Embryonic facial prominence (tissue), 1 donor: ENCODE data around the gene ZNF275.
"Not testable (repeated sequence)": the region's sequence is repeated elsewhere in the genome, so short reads cannot be mapped to it uniquely, and the experiment has no call there.

Experiments
- DNase-seq: peaks from one replicate; pipeline ENCODE4 v3.0.0-alpha.2; 2016; ENCODE audit errors: extremely low spot score

ZNF275 gene

DNA sequence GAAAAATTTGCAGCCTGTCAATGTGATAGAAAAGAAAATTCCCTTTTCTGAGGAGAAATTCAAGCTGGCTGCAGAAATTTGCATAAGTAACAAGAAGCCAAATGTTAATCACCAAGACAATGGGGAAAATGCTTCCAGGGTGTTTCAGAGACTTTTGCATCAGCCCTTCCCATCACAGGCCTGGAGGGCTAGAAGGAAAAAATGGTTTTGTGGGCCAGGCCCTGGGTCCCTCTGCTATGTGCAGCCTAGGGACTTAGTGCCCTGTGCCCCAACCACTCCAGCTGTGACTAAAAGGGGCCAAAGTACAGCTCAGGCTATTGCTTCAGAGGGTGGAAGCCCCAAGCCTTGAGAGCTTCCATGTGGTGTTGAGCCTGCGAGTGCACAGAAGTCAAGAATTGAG lies 23.9 kb downstream of the ZNF275 start:
- DNase-seq = no peak

DNA sequence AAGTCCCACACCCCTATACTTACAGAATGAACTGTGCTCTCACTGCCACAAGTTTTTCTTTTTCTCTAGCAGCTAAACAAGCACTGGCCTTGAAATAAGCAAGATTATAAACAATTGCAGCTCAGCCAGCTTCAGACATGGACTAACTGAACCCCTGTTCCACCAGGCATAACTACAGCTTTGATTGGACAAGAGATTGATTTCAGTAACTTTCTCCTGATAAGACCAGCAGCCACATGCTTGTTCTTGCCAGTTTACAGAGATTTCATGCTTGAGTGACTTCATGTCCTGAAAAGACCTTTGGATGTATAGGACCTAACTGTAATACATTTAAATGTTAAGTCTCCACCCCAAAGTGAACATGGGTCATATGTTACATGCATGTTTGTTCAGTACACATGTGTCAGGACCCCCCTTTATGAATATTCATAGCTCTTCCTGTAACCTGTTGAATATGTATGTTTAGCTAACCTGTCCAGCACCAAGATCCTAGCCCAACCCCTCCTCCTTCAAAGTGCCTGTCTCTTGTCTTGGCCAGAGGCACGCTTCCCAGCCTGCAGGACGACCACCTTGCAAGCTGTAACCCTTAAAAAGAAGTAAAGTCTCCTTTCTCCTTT lies 27.9 kb downstream of the ZNF275 start:
- DNase-seq = no peak

DNA sequence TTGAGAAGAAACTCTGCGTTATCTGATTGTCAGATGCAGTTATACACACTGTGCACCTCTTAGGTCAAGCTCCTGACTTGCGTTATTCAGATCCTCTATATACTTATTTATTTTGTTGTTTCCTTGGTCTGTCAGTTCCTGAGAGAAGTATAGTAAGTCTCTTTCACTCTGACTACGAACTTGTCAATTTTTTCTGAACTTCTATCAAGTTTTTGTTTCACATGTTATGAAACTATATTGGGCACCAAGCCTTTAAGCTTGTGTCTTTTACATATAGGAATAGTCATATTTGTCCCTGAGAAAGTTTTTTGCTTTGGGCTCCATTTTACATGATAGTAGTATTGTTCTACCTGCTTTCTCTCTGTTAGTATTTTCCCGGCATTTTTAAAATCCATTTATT lies 31.7 kb downstream of the ZNF275 start:
- no peak for DNase-seq

DNA sequence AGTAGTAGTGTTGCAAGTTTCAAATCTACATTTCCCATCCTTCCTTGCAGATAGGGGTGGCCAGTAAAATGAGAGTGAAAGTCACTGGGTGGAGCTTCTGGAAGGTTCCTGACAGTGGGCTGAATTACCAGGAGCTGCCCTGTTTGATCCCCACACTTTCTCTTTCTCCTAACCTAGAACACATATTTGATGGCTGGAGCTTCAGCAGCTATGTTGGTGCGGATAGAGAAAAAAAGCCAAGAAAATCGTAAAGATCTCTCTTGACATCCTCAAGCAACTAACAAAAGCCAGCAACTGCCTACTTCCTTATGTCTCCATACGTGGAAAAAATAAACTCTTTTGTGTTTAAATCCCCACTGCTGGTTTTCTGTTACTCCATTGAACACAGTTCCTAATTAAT lies 32.2 kb downstream of the ZNF275 start:
- no peak for DNase-seq

GRCh38 chrX:153366878-153367538 lies 33.1 kb downstream of the ZNF275 start:
- DNase-seq = no peak

DNA sequence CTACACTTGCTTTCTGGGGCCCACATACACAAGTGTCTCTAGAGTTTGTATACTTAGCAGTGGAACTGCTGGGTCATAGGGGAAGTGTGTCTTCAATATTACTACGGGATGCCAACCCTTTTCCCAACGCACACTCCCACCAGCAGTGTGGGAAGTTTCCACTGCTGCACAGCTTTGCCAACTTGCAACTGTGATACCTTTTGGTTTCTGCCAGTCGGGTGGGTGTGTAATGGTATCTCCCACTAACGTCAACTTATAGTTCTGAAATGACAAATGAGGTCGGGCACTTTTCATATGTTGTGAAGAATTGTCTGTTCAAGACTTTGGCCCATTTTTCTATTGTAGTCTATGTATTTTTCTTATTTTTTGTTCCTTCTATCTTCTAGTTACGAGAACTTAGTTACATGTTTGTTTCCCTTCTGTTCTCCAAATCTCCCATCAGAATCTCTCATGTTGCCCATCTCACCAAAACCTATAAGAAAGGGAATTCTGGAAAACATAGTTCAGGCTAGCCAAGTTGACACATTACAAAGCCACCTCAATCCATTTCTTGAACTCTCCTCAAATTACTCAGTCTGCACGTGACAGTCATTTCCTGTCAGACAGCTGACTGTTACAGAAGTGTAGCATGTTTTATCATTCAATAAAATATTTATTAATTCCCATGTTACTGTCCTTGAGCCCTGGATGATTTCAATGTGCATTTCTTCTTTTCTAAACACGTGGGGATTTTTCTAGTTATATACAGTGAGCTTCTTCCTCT lies 36.5 kb downstream of the ZNF275 start:
- no peak for DNase-seq

GRCh38 chrX:153371256-153371655 lies 37.3 kb downstream of the ZNF275 start:
- no peak for DNase-seq

- no peak for DNase-seq
These were observed 39.0 kb downstream of the ZNF275 start for GRCh38 chrX:153372949-153373348.

DNA sequence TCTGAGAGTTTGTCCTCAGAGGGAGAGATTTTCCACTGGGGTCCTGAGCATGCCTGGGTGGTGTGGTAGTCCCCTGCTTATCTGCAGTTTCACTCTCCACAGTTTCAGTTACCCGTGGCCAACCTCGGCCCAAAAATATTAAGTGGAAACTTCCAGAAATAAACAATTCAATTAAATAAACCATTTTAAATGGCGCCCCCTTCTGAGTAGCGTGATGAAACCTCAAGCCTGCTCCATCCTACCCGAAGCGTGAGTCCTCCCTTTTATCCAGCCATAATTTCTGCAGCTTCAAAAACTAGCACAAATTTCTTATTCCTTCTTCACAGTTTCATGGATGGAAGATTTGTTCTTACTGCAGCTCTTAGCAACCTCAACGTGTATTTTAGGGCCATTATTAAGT lies 40.5 kb downstream of the ZNF275 start:
- no peak for DNase-seq

- DNase-seq = no peak
These were observed 41.6 kb downstream of the ZNF275 start for GRCh38 chrX:153375571-153375970.

- no peak for DNase-seq
These were observed 43.8 kb downstream of the ZNF275 start for GRCh38 chrX:153377727-153378126.

- DNase-seq = no peak
These were observed 44.7 kb downstream of the ZNF275 start for GRCh38 chrX:153378607-153379006.

DNA sequence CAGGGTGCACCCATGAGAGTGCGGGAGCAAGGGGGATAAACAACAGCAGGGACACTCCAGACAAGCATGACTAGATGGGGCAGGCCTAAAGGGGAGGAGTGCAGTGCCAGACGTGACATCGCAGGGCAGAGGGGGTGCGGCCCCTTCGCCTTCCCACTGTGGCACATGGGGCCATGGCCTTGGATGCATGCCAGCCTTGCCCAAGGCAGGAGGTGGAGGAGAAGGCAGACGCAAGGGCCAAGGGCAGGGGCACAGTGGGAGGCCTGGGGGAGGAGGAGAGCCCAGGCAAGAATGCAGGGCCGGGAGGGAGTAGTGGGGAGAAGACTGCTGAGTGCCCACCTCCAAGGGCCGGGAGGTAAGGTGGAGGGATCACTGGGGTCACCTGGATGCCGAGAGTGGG lies 45.6 kb downstream of the ZNF275 start:
- DNase-seq = no peak

- DNase-seq = no peak
These were observed 46.1 kb downstream of the ZNF275 start for GRCh38 chrX:153379971-153380581.

GRCh38 chrX:153380691-153381090 lies 46.7 kb downstream of the ZNF275 start:
- DNase-seq = no peak

- DNase-seq = peak; percentile 72
These were observed 48.0 kb downstream of the ZNF275 start for GRCh38 chrX:153381684-153382532.

DNA sequence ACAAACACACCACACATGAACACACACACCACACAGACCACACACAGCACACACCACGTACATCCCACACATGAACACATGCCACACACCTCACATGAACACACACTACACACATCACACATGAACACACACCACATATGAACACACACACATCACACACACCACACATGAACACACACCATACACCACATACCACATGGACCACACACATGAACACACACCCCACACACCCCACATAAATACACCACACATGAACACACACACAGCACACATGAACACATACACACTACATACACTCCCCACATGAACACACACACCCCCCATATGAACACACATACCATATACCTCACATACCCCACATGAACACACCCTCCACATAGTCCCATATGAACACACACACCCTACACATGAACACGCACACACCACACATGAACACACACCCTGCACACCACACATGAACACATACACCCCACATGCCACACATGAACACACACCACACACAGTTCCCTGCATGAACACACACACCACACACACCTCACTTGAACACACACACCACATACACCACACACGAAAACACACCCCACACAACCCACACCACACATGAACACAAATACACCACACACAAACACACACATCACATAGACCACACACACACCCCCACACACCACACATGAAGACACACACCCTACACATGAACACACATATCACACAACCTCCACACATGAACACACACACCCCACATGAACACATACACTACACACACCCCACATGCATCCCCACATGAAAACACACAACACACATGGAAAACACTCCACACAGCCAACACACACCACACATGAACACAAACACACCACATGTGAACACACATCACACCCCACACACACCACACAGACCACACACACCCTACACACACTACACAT lies 48.9 kb downstream of the ZNF275 start:
- DNase-seq = no peak

DNA sequence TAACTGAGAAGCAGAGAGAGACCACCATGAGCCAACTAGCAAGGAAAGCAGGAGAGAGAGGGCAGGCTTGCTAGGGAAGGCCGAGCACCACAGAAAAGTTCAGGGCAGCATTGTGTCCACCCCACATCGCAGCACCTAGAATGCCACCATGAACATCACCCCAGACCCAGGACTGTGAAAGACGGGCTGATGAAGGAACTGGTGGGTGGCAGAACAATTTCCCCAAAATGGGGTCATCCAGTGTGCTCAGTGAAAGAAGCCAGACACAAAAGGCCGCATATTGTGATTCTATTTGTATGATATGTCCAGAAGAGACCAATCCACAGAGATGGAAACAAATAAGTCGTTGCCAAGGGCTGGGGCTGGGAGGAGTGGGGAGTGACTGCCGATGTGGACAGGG lies 50.4 kb downstream of the ZNF275 start:
- DNase-seq = no peak

DNA sequence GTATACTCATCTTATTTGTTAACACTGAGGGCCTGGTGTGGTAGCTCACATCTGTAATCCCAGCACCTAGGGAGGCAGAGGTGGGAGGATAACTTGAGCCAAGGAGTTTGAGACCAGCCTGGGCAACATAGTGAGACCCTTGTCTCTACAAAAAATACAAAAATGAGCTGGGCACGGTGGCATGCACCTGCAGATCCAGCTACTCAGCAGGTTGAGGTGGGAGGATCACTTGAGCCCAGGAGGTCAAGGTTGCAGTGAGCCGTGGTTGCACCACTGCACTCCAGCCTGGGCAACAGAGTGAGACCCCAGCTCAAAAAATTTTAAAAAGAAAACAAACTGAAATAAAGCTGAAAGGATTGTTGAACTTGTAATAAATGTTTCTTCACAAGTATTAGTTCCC lies 51.0 kb downstream of the ZNF275 start:
- not testable (repeated sequence) for DNase-seq

- no peak for DNase-seq
These were observed 52.1 kb downstream of the ZNF275 start for GRCh38 chrX:153386097-153386496.

DNA sequence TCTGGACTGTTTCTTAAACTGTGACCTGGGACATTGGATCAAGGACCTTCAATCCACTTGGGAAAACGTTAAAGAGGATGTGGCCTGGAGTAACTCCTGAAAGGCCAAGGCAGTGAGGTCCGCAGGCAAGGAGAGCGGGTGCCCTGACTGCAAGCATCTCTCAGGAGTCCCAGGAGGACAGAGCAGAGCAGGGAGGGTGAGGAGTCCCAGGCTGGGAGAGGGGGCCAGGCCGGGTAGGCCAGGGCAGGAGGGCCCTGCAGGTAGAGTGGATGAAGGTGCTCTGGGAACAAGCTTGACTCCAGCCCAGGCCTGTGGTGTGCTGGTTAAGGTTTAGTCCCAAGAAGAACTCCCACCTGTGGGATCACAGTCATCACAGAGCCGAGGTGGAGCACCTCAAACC lies 53.4 kb downstream of the ZNF275 start:
- no peak for DNase-seq
